DMS114 treated with DMSO at 0.1 percent for 48 hours (cell line): ENCODE data around the gene ENAH.

ENCODE experiments used
- DNase-seq: peaks from one replicate; lab custom pipeline; 2025; ENCODE audit not compliant: unreplicated experiment; lab: John Stamatoyannopoulos, UW

ENAH gene

DNA sequence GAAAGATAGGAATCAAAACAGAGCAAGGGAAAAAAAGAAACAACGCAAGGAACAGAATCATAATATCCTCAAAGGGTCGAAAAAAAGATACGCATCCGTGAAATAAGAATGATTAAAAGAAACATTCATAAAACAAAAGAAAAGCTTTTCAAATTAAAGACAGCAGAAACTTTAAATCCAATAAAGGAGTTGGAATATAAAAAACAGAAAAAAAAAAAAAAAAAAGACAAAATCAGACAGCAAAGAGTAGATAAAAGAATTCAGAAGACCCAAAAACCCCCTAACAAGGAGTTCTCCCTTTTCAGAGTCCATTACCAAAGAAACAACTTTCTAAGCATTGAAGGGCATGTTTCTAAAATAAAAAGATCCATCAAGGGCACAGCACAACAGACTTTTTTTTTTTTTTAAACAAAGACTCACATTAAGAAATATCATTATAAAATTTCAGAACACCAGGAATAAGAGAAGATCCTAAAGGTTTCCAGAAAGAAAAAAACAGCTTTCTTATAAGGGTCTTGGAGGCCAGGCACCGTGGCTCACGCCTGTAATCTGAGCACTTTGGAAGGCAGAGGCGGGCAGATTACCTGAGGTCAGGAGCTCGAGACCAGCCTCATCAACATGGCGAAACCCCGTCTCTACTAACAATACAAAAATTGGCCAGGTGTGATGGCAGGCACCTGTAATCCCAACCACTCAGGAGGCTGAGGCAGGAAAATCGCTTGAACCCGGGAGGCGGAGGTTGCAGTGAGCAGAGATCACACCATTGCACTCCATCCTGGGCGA is 44.7 kb downstream of the ENAH start:
- DNase-seq = no peak

DNA sequence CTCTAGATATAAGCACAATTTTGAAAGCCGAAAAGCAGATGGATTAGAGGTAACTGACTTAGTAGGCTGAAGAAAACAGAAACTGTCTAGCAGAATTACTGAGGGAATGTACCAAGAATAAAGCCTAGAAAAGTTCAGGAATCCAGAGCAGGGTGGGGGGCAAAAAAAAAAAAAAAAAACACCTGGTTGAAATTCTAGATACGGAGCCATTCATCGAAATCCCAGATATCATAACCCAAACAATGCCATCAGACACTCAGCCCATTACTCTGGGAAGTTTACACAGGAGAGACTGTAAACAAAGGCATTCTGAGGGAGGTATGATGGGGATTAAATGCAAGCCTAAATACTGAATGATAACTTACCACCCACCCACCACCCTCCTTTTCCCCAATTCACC is 45.6 kb downstream of the ENAH start:
- no peak for DNase-seq

DNA sequence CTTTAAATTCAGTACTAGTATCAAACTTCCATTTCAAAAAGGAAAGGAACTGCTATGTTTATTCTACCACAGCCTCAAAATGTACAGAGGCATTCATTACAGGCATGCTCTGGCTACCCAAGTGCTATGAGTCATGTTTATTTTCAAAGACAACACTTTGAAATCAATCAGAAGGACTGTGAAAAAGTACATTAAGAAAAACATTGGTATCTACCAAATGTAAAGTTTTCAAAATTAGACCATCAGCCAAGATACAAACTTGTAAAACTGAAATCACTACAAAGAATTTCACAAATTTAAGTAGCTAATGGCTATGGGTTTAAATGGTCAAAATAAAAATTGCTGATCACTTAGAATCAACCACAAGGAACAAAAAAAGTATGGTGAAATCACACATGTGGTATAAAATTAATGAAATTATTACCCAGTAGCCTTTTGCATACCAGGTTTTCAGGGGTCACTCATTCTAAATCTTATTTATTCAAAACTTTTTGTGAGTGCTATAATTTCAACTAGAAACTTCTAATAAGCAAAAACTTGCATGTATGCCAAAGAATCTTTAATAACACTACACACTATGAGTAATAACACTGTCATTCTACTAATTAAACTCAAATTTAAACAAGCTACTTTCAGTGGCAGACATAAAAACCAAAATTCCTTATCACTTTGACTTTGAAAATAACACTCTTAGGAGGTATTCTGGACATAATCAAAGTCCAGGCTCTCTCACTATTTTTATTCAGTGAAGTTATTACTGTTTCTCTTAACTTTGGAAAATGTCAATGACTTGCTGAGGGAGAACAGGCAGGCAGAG is 49.2 kb downstream of the ENAH start:
- no peak for DNase-seq

DNA sequence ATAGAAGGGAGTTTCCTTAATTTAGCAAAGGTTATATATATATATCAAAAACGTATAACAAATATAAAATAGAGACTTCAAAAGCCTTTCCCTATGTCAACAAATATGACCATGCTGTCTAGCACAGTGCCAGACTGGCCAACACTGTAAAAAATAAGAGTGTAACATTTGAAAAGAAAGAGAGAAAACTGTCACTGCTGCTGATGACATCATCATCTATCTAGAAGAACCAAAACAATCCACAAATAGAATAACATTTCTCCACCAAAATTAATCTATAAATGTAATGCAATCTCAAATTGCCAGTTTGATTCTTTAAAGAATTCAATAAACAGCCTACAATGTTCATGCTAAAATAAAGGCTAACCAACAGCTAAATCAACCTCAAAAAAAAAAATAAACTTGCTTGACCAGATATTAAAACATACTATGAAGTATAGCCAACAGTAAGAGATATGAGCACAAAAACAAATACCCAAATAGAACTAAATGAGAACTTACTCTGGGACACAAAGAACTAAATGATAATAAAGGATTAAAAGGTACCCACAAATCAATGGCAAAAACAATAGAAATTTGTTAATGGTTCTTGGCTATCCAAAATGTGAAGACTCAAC is 50.2 kb downstream of the ENAH start:
- no peak for DNase-seq

DNA sequence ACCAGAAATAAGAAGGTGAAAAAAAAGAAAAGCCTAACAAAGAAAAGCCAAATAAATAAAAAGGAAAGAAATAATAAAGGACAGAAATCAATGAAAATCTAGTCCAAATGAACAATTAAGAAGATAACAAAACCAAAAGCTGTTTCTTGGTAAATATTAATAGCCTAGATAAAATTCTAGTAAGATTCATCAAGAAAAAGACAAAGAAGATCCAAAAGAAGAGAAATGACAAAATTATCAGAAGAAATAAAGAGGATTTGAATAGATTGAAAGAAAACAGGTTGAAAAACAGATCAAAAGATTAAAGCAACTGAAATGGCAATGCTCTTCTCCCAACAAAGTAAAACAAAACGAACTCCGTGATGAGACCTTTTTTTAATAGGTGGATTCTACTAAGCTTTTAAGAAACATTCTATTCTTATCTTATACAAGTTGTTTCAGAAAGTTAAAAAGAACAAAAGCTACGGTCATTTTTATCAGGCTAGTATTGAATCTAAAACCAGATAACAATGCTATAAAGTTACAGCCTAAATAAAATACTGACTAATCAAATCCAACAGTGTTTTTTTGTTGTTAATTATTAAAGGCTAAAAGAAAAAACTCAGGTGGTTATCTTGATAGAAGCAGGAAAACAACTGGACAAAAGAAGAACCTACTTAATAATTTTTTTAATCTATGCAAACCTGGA is 50.9 kb downstream of the ENAH start:
- DNase-seq = no peak

DNA sequence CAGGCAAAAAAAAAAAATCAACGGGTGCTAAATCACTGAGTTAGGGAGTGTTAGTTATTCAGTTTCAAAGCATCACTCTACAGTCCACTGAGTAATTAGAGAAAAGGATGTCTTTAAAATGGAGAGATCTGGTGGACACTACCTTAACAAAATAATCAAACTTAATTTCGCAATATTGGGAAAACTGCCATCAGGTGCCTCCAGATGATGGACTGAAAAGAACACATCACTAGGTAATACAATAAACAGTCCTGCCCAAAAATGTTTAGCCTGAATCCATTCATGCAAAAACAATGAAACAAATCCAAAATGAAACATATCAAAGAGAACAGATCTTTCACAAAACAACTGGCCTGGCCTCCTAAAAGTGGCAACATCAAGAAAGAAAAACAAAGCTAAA is 54.1 kb downstream of the ENAH start:
- no peak for DNase-seq

DNA sequence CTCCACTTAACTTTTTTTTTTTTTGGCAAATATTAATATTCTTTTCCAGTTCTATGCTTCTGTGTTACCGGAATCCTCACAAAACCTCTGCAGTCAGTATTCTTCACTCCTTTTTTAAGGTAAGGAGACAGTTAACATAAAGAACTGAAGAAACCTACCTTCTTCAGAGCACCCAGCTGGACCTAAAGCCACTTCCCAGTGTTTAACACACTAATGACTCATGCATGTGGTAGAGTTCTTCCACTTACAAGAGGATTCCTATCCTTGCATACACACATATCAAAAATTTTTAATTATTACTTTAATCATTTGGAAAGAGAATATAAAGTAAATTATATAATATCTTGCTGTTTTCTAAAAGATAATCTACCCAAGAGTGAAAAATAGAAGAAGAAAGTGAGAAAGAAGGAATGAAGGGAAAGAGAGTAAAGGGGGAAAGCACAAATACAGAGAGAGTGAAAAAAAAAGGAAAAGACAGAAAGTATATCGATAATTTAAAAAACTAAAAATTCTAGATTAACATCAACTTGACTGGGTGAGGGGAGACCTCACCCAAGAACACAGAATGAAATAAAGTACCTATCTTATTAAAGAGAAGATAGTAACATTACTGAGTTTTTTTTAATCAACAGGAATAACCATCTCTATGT is 54.9 kb downstream of the ENAH start:
- DNase-seq = no peak

DNA sequence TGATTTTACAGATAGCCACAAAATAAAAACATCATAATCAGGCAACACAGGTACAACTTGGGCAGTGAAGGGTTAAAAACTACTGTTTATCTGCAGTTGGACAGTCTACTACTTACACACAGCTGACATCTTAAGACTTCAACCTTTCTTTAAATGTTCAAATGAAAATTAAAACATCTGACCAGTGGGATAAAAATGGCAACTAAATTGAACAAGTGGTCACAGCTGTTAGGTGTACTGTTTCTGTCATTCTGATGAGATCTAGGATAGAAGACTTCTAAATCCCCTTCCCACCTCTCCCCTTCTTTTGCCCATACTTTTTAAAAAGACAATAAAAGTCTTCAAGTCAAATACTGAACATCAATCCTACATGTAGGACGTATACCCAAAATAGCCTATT is 56.2 kb downstream of the ENAH start:
- DNase-seq = no peak

DNA sequence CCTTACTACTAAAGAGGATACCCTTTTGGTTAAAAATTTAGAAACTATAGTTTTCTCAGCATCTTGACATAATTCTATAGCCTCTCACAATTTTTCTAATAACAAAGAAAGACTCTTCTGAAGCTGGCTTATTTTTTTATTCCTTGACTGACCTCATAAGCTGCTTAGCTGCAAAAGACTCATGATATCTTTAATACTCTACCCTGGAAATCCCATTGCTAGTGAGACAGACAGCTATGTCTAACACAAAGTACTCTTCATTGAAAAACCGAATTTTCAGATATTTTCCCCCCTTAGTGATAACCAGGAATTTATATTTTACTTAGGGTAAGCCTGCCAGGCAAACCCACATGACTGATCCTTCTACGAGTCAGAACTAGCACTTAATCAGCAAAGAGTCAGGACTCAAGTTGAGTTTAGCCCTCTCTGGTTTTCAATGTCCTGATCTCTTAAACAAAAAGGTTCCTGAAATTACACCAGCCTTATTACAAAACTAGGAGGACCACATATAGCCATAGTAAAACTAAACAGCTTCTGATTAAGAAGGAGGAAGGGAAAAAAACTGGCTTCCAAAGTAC is 56.9 kb downstream of the ENAH start:
- DNase-seq = no peak

DNA sequence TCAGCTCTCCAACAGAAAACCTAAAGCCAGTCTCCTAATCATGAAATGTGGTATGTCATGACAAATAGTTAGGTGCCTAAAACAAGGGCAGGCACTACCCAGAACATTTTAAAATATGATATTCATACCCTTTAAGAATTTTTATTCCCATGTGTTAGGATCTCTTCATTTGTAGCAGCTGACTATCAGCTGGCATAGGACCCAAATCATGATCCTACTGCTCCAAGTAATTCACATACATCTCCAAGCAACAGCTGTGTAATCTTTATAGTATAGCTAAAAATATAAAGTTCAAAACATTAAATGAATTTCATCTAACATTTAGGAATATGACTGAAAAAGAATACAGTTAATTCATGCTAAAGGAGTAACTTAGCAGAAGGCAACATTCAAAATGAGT is 57.5 kb downstream of the ENAH start:
- DNase-seq = no peak

DNA sequence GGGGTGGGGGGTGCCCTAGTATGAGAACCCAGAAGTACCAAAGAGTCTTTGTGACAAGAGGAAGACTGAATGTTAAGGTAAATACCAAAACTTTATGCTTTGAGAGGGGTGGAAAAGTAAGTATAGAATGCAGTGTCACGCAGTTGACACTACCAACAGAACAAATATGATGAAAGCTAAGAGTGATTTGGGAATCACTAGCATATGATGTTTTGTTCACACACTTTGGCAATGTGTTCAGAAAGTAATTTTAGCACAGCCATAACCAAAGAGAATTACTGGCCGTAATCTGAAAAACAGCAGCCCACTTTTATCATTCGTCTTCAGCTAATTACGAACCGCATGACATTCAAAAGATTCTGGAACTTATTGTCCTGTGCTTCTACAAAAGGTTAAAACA is 59.5 kb downstream of the ENAH start:
- no peak for DNase-seq

DNA sequence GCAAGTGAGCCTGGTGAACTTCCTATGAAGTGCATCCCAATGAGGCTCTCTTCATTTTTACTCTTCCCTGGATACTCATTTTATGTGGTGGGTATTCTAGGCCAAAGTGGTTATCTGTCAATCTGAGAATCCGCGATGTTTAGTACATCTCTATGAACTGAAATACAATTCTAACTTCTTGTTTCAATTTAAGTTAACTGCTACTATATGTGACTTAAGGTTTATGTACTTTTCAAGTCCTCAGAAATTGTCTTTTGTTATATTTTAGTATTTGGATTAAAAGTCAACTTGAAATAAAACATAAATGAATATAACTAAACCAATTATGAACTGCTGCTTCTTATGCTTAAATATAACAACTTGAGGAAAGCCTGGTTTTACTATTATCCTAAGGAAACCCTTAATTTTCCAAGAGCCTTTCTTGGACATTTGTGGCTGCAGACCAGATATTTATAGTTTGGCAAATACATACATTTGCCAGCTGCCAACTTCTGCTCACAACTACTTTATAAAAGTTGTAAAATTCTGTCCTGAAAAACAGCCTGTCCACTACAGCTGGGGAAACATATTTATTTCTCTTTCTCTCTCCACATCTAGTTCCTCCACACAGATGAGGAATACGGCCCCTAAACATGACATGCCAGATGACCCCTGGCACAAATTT is 60.4 kb downstream of the ENAH start:
- DNase-seq = no peak

DNA sequence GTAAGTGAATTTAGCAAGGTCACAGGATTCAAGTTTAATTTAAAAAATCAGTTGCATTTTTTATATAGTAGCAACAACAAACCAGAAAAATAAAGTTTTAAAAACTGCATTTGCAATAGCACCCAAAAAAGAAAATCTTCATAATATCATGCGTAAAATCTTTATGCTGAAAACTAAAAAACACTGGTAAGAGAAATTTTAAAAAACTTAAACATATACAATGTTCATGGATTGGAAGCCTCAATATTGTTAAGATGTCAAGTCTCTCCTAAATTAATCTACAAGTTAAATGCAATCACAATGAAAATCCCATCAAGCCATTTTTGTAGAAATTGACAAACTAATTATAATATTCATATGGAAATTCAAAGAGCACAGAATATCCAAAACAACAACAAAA is 65.6 kb downstream of the ENAH start:
- DNase-seq = no peak

DNA sequence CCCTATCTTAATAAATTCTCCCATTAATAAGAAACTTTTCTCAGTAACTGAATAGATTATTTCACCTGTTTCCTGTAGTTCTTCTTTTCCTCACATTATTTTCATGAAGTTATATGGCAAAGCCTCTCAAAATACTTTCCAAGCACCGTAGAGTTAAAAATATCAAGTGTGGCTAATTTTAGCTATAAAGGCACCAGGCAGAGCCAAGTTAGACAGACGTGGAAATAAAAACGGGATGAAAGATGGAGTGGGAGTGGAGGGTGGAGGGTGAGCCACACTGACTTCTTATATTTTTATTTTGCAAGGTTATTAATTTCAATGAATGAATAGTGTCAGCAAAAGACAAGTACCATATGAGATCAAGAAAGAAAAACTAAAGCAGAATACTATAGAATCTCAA is 71.7 kb downstream of the ENAH start:
- DNase-seq = no peak

DNA sequence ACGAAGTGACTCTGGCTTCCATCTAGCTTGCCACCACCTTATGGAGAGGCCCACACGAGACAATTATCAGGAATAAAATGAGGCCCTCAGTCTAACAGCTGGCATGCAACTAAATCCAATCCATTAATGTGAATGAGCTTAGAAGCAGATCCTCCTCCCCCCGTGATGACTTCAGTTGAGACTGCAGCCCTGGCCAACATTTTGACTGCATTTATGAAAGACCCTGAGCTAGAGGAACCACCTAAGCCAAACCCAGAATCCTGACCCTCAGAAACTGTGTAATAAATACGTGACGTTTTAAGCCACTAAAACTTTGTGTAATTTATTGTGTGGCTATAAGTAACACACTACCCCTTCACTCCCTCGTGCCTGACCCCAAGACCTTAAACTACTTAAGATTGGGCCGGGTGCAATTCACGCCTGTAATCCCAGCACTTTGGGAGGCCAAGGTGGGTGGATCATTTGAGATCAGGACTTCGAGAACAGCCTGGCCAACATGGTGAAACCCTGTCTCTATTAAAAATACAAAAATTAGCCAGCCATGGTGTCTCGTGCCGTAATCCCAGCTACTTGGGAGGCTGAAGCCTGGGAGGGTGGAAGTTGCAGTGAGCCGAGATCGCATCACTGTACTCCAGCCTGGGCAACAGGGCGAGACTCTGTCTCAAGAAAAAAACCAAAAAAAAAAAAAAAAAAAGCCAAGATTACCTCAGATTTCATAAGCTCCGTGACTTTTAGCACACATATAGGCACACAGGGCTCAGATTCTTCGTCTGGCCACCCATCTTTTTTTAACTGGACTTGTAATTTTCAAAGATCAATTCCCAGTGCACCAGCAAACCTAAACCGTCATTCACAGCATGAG is 72.5 kb downstream of the ENAH start:
- no peak for DNase-seq

DNA sequence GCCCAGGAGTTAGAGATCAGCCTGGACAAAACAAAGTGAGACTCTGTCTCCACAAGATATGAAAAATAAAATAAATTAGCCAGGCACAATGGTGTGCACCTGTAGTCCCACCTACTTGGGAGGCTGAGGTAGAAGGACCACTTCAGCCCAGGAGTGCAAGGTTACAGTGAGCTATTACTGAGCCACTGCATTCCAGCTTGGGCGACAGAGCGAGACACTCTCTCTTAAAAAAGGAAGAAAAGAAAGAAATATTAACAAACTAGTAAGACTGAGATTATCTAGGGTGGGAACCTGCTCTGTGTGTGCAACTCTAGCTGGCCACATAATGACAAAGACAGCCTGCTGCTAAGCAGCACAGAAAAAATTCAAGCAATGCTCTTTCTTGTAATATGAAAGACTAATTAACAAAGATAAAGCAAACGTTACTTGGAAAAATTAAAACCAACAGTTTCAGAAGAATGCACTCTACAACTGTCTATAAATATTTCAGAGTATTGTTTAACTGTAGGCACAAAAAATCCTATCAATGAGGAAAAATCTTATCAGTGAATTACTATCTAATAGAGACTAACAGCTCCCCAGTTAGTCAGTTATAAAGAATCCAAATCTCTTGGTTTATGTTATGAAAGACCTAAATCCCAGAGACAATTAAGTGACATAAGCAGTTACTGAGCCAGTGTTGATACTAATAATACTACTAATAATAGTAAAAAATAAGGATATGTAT is 74.5 kb downstream of the ENAH start:
- DNase-seq = no peak

DNA sequence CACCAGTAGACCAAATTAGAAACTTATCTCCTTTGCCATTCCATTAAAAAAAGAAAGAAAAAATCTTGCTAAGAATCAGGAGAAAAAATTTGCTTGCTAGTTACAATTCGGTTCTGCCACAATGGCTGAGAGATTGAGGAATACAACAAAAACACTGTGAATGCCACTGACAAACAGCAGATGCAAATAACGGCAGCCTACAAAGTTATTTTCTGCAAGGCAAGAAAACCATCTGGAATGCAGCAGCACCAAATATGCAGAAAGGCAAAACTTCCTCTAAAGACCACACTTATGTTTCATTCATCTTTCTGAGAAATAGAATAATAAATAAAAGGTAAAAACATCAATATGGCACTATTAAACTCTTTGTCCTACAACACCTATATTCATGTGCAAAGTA is 75.7 kb downstream of the ENAH start:
- no peak for DNase-seq

DNA sequence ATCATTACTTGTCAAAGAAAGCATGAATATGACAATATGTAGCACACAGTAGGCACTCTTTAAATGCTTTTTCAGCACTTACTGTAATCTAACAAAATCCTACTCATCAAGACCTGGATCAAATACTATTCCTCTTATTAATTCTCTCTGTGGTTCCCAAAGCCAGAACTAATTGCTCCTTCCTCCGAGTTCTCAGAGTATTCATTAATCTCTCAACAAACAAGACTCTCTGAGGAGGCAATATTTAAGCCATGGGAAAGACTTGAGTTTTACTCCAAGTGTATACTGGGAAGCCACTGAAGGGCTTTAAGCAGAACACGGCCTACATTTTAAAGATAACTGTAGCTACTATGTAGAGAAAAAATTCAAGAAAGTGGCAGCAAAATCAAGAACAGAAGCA is 79.7 kb downstream of the ENAH start:
- no peak for DNase-seq

DNA sequence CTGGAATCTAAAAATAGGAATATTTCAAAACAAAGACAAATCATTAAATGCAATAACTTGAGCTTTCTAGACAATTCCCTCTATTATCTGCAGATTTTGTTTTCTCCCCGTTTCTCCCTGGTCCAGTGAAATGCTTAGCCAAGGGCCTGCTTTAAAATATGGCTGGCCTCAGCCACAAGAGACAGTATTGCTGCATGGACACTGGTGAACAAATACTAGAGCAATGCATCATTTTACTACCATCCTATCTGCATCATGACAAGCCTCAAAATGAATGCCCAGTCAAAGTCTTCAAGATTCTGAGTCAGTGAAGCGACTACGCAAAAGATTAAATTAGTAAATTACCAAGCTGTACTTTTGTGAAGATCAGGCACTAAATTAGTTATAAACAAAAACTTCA is 80.5 kb downstream of the ENAH start:
- no peak for DNase-seq
